ENCODE measurements around the gene CTSC. TPM values are rescaled to one million over a fixed set of nuclear protein-coding genes. Genes with fewer than 3 reads are reported as not detected.

Gene CTSC
- polyA plus RNA-seq, 1 of the 3 experiments (the other 2 are of a cell fraction), result 104 TPM

- TF ChIP-seq TEAD4 (IDR thresholded peaks at IDR 0.05; ENCODE audit: borderline replicate concordance, insufficient read depth) (no peak), CTCF (IDR thresholded peaks at IDR 0.05) (no peak), MAX (IDR thresholded peaks at IDR 0.05; ENCODE audit: low read depth) (no peak), PBX3 (IDR thresholded peaks at IDR 0.05) (no peak), RXRA (IDR thresholded peaks at IDR 0.05; ENCODE audit: borderline replicate concordance, low read depth) (no peak), IRF3 (IDR thresholded peaks at IDR 0.05; ENCODE audit: low read depth, low read length) (no peak), RFX5 (IDR thresholded peaks at IDR 0.05; ENCODE audit: low read length) (no peak)
These were observed 20.5 kb upstream of the CTSC start (continued) for GRCh38 chr11:88358040-88358431.

GRCh38 chr11:88357323-88358039 is 19.9 kb upstream of the CTSC start:
- no peaks in the 10 kb centered on the region for H3K79me2 ChIP-seq (ENCODE audit: insufficient read depth)
- H2AFZ ChIP-seq (ENCODE audit: low read depth), result peak overlapping the region; percentile 60; the same call in 1 of the 2 replicates
- POLR2A ChIA-PET, result no interaction called here
- H3K27me3 ChIP-seq (ENCODE audit: insufficient read depth), result no peaks in the 10 kb centered on the region
- no peak for TF ChIP-seq USF1 (IDR thresholded peaks at IDR 0.05; ENCODE audit: borderline replicate concordance, low read depth)
- TF ChIP-seq RCOR1 (IDR thresholded peaks at IDR 0.05; ENCODE audit: low read length), result no peak
- TF ChIP-seq EP300 (IDR thresholded peaks at IDR 0.05; ENCODE audit: borderline replicate concordance in 1 of 2, low read depth in 1 of 2, low read length in 1 of 2), result no peak
- TF ChIP-seq NRF1 (IDR thresholded peaks at IDR 0.05; ENCODE audit: low read depth, low read length), result no peak
- no peak for TF ChIP-seq EZH2phosphoT487 (IDR thresholded peaks at IDR 0.05; ENCODE audit: borderline replicate concordance, low read depth)
- TF ChIP-seq GATA2 (CRISPR knock-in tag; IDR thresholded peaks at IDR 0.05), result no peak
- TF ChIP-seq IRF3 (IDR thresholded peaks at IDR 0.05; ENCODE audit: low read depth, low read length), result no peak
- no peak for TF ChIP-seq SIN3A (IDR thresholded peaks at IDR 0.05; ENCODE audit: borderline replicate concordance, low read depth, low read length)
- TF ChIP-seq GABPA (IDR thresholded peaks at IDR 0.05; ENCODE audit: low read depth), result no peak
- TF ChIP-seq POLR2AphosphoS5 (IDR thresholded peaks at IDR 0.05; ENCODE audit: low read depth, low read length), result no peak
- no peak for TF ChIP-seq TEAD4 (IDR thresholded peaks at IDR 0.05; ENCODE audit: borderline replicate concordance, insufficient read depth)
- TF ChIP-seq MXI1 (IDR thresholded peaks at IDR 0.05; ENCODE audit: low read depth, low read length), result no peak
- no peak for TF ChIP-seq FOXJ3 (CRISPR knock-in tag; IDR thresholded peaks at IDR 0.05)
- peaks cover 0 to 4% of the 10 kb centered on the region in 2 experiments; a peak in 1 of 4 replicates for H3K4me1 ChIP-seq (ENCODE audit: control insufficient read depth in 1 of 2, insufficient read depth in 2 of 2, low read depth in 1 of 2, low read length in 1 of 2)
- CTCF ChIA-PET, result interaction anchor here (1.5 kb wide), 1 partner anchor 15 kb away, joined by 5 read pairs; no protein-coding TSS in a partner anchor
- H3K36me3 ChIP-seq (replicated peaks in 1 of 2; ENCODE audit: control insufficient read depth in 1 of 2, insufficient read depth in 2 of 2, low read length in 1 of 2), result no peaks in the 10 kb centered on the region
- no peak overlapping the region for H3K27ac ChIP-seq (ENCODE audit: low read depth in 2 of 2, low read length in 1 of 2)
- no peaks in the 10 kb centered on the region for H3K9me3 ChIP-seq
- H3K4me3 ChIP-seq (ENCODE audit: low read depth in 2 of 2, low read length in 1 of 2), result no peak overlapping the region
- 92% methylated on average over 3 of the region's 3 CpGs for WGBS (ENCODE audit: low lambda C conversion rate)
- H3F3A ChIP-seq (replicated peaks; ENCODE audit: insufficient read depth), result peaks cover 14% of the 10 kb centered on the region
- no peak overlapping the region for H3K9ac ChIP-seq
- no peaks in the 10 kb centered on the region for H4K20me1 ChIP-seq (ENCODE audit: insufficient read depth)
- H3K4me2 ChIP-seq, result no peak overlapping the region
- no peaks in the 10 kb centered on the region for H3K9me2 ChIP-seq
- no peak for DNase-seq
